Smooth muscle cell (in vitro differentiated cells): ENCODE results near the gene EVL. TPM values are rescaled to one million over a fixed set of nuclear protein-coding genes. Genes with fewer than 3 reads are reported as not detected.

Experiments
- DNase-seq: peaks from one replicate; lab custom pipeline; 2025; ENCODE audit not compliant: unreplicated experiment; lab: John Stamatoyannopoulos, UW
- H2AFZ ChIP-seq: fragments of 200-600 bp; sonication (generic); 2 replicates; pipeline ENCODE4 v1.6.0; 2016; ENCODE audit warnings: antibody characterized with exemption, low read depth, mild to moderate bottlenecking
- H3F3A ChIP-seq: fragments of 200-600 bp; sonication (generic); 2 replicates; pipeline ENCODE4 v1.6.0; 2017; ENCODE audit warnings: antibody characterized with exemption, low read depth
- H3K27ac ChIP-seq: fragments of 200-600 bp; sonication (generic); 2 replicates; pipeline ENCODE4 v1.5.1; 2016; ENCODE audit warnings: low read depth, mild to moderate bottlenecking
- H3K27me3 ChIP-seq: fragments of 200-600 bp; sonication (generic); 2 replicates; pipeline ENCODE4 v1.6.1; 2016; ENCODE audit warnings: low read depth, mild to moderate bottlenecking
- H3K36me3 ChIP-seq: fragments of 200-600 bp; sonication (generic); 2 replicates; pipeline ENCODE4 v1.5.1; 2016; ENCODE audit warnings: low read depth
- H3K4me1 ChIP-seq: fragments of 200-600 bp; sonication (generic); 2 replicates; pipeline ENCODE4 v1.5.1; 2016; ENCODE audit warnings: low read depth
- H3K4me2 ChIP-seq: fragments of 200-600 bp; sonication (generic); 2 replicates; pipeline ENCODE4 v1.6.0; 2016; ENCODE audit warnings: mild to moderate bottlenecking
- H3K4me3 ChIP-seq: fragments of 200-600 bp; sonication (generic); 2 replicates; pipeline ENCODE4 v1.5.1; 2016; ENCODE audit warnings: mild to moderate bottlenecking
- H3K79me2 ChIP-seq: fragments of 200-600 bp; sonication (generic); 2 replicates; pipeline ENCODE4 v1.6.0; 2016; ENCODE audit warnings: low read depth, mild to moderate bottlenecking
- H3K9ac ChIP-seq: fragments of 200-600 bp; sonication (generic); 2 replicates; pipeline ENCODE4 v1.6.0; 2016; ENCODE audit warnings: low read depth
- H3K9me3 ChIP-seq: fragments of 200-600 bp; sonication (generic); replicated peaks from 2 replicates; pipeline ENCODE4 v1.5.1; 2016; ENCODE audit warnings: low read depth
- H4K20me1 ChIP-seq: fragments of 200-600 bp; sonication (generic); 2 replicates; pipeline ENCODE4 v1.6.0; 2016; ENCODE audit warnings: low read depth
- WGBS: methylation state at CpG from one replicate; pipeline ENCODE4 v1.1.7; 2016; ENCODE audit warnings: low lambda C conversion rate; 5-methylcytosine and 5-hydroxymethylcytosine counted together
- polyA plus RNA-seq: library from polyadenylated mRNA; unstranded; fragments of >200 nt; fragmentation: Nextera tagmentation; extraction: Ambion mirVana; gene quantifications from 2 replicates; pipeline ENCODE4 v1.2.1, GENCODE V29; 2016
- total RNA-seq: library from RNA; depleted of rRNA; stranded (reverse); fragments of >200 nt; gene quantifications from 2 replicates; pipeline ENCODE4 v1.2.3, GENCODE V29; 2014
- TF ChIP-seq, protein P1 (sequence below): fragments of 200-600 bp; sonication (generic); IDR thresholded peaks from 2 replicates; pipeline ENCODE4 v1.5.1; 2017; ENCODE audit warnings: borderline replicate concordance, mild to moderate bottlenecking, antibody characterized with exemption; ENCODE audit not compliant: insufficient read depth, poor library complexity, severe bottlenecking

The EVL gene
- total and polyA plus RNA-seq, 2 experiments from 2014 or later, result 19.5 to 26.3 TPM

- Histone ChIP-seq H3K27ac (no peak overlapping the region), H3K27me3 (no peaks in the 10 kb centered on the region), H3K4me3 (no peak overlapping the region), H3K36me3 (no peaks in the 10 kb centered on the region), H3K4me1 (no peaks in the 10 kb centered on the region), H3K4me2 (no peak overlapping the region), H4K20me1 (no peaks in the 10 kb centered on the region), H2AFZ (no peak overlapping the region), H3K9me3 (no peaks in the 10 kb centered on the region), H3K9ac (no peak overlapping the region), H3F3A (no peaks in the 10 kb centered on the region), H3K79me2 (no peaks in the 10 kb centered on the region)
- DNase-seq, result no peak
- TF ChIP-seq, protein P1, sequence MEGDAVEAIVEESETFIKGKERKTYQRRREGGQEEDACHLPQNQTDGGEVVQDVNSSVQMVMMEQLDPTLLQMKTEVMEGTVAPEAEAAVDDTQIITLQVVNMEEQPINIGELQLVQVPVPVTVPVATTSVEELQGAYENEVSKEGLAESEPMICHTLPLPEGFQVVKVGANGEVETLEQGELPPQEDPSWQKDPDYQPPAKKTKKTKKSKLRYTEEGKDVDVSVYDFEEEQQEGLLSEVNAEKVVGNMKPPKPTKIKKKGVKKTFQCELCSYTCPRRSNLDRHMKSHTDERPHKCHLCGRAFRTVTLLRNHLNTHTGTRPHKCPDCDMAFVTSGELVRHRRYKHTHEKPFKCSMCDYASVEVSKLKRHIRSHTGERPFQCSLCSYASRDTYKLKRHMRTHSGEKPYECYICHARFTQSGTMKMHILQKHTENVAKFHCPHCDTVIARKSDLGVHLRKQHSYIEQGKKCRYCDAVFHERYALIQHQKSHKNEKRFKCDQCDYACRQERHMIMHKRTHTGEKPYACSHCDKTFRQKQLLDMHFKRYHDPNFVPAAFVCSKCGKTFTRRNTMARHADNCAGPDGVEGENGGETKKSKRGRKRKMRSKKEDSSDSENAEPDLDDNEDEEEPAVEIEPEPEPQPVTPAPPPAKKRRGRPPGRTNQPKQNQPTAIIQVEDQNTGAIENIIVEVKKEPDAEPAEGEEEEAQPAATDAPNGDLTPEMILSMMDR, result no peak
- WGBS, result 96% methylated on average over 18 of the region's 18 CpGs
These were observed 78.3 kb downstream of the EVL start for GRCh38 chr14:100143523-100143922.

GRCh38 chr14:100143934-100144333, 78.7 kb downstream of the EVL start:
- DNase-seq, result no peak
- no peaks in the 10 kb centered on the region for H3K36me3 ChIP-seq
- no peaks in the 10 kb centered on the region for H3K27me3 ChIP-seq
- no peaks in the 10 kb centered on the region for H3K4me1 ChIP-seq
- 97% methylated on average over 23 of the region's 23 CpGs for WGBS
- no peak overlapping the region for H3K4me3 ChIP-seq
- no peak overlapping the region for H3K9ac ChIP-seq
- no peaks in the 10 kb centered on the region for H4K20me1 ChIP-seq
- H3K4me2 ChIP-seq, result no peak overlapping the region
- no peaks in the 10 kb centered on the region for H3K79me2 ChIP-seq
- no peak overlapping the region for H3K27ac ChIP-seq
- H3K9me3 ChIP-seq, result no peaks in the 10 kb centered on the region
- TF ChIP-seq, protein P1, result no peak
- no peaks in the 10 kb centered on the region for H3F3A ChIP-seq
- no peak overlapping the region for H2AFZ ChIP-seq

GRCh38 chr14:100144645-100144995, 79.4 kb downstream of the EVL start:
- no peak for DNase-seq
- H3F3A ChIP-seq, result no peaks in the 10 kb centered on the region
- no peaks in the 10 kb centered on the region for H3K27me3 ChIP-seq
- no peak overlapping the region for H2AFZ ChIP-seq
- 76% methylated on average over 4 of the region's 4 CpGs for WGBS
- H3K9ac ChIP-seq, result no peak overlapping the region
- no peaks in the 10 kb centered on the region for H4K20me1 ChIP-seq
- no peak overlapping the region for H3K27ac ChIP-seq
- no peaks in the 10 kb centered on the region for H3K4me1 ChIP-seq
- no peak overlapping the region for H3K4me3 ChIP-seq
- no peak overlapping the region for H3K4me2 ChIP-seq
- H3K36me3 ChIP-seq, result no peaks in the 10 kb centered on the region
- H3K79me2 ChIP-seq, result no peaks in the 10 kb centered on the region
- TF ChIP-seq, protein P1, result no peak
- H3K9me3 ChIP-seq, result no peaks in the 10 kb centered on the region

- Histone ChIP-seq H3F3A (no peaks in the 10 kb centered on the region), H4K20me1 (no peaks in the 10 kb centered on the region), H2AFZ (no peak overlapping the region), H3K36me3 (no peaks in the 10 kb centered on the region), H3K79me2 (no peaks in the 10 kb centered on the region), H3K9me3 (no peaks in the 10 kb centered on the region), H3K4me1 (no peaks in the 10 kb centered on the region), H3K9ac (no peak overlapping the region), H3K4me2 (no peak overlapping the region), H3K4me3 (no peak overlapping the region), H3K27me3 (no peaks in the 10 kb centered on the region), H3K27ac (no peak overlapping the region)
- TF ChIP-seq, protein P1, result no peak
- DNase-seq, result no peak
- WGBS, result 92% methylated on average over 16 of the region's 18 CpGs
These were observed 79.9 kb downstream of the EVL start for GRCh38 chr14:100144996-100145646.
